Right atrium auricular region (tissue), 2 donors: Measurements from ENCODE around the gene TIMP3. TPM values are rescaled to one million over a fixed set of nuclear protein-coding genes. Genes with fewer than 3 reads are reported as not detected.

ENCODE experiments used
- DNase-seq: peaks from one replicate; pipeline ENCODE4 v3.0.0-alpha.2; 2019; ENCODE audit warnings: low spot score
- H3K27ac ChIP-seq, 2 donors: fragments of 200-600 bp; sonication (generic); 1 replicate in 1 of 2; 2 replicates in 1 of 2; pipeline ENCODE4 v1.5.1; 2016 to 2019
- H3K27me3 ChIP-seq, 2 donors: fragments of 200-600 bp; sonication (generic); one replicate each; pipeline versions ENCODE4 v1.5.1 to v1.6.0; 2017 to 2019
- H3K36me3 ChIP-seq: fragments of 200-600 bp; sonication (generic); one replicate; pipeline ENCODE4 v1.5.1; 2016
- H3K4me1 ChIP-seq, 2 donors: fragments of 200-600 bp; sonication (generic); one replicate each; pipeline versions ENCODE4 v1.5.1 to v1.6.0; 2017 to 2019
- H3K4me3 ChIP-seq, 2 donors: fragments of 200-600 bp; sonication (generic); 1 replicate in 1 of 2; 2 replicates in 1 of 2; pipeline ENCODE4 v1.5.1; 2017 to 2019; ENCODE audit warnings: mild to moderate bottlenecking in 1 of 2, moderate library complexity in 1 of 2
- H3K9me3 ChIP-seq, 2 donors: fragments of 200-600 bp; sonication (generic); one replicate each; pipeline ENCODE4 v1.5.1; 2019
- total RNA-seq, 2 donors: library from RNA; depleted of rRNA; stranded (reverse); fragments of >200 nt; gene quantifications; one replicate each; pipeline ENCODE4 v1.1.0, GENCODE V29; 2016
- TF ChIP-seq, protein P1 (sequence below), 2 donors: fragments of 200-600 bp; sonication (generic); IDR thresholded peaks; one replicate each; pipeline ENCODE4 v1.5.1; 2019; ENCODE audit warnings: antibody characterized with exemption in 2 of 2

Gene TIMP3
- total RNA-seq, 2 donors from 2014 or later: 625 to 711 TPM

DNA sequence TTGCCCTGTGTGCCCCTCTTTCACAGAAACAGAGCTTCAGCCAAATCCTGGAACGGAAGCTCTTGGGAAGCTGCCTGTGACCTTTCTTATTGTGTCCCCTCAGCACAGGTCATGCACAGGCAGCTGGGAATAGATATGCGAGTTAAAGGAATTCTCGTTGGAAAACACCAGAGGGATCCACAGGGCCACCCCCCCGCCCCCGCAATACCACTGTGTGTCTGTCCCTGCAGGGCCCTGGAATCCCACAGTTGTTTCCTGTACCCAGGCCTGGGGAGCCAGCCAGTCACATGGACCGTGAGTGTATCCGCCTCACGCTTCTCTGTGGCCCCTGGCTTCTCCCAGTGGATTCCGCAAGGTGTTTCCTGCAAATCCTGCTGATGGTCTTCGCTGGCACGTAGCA lies 29.0 kb downstream of the TIMP3 start:
- Histone ChIP-seq H3K9me3 (no peaks in the 10 kb centered on the region), H3K36me3 (peaks cover 67% of the 10 kb centered on the region), H3K27me3 (no peaks in the 10 kb centered on the region), H3K27ac (peak overlapping the region; percentile 71 to 73), H3K4me3 (no peak overlapping the region), H3K4me1 (peaks cover 0 to 98% of the 10 kb centered on the region in 2 donors)
- TF ChIP-seq, protein P1, sequence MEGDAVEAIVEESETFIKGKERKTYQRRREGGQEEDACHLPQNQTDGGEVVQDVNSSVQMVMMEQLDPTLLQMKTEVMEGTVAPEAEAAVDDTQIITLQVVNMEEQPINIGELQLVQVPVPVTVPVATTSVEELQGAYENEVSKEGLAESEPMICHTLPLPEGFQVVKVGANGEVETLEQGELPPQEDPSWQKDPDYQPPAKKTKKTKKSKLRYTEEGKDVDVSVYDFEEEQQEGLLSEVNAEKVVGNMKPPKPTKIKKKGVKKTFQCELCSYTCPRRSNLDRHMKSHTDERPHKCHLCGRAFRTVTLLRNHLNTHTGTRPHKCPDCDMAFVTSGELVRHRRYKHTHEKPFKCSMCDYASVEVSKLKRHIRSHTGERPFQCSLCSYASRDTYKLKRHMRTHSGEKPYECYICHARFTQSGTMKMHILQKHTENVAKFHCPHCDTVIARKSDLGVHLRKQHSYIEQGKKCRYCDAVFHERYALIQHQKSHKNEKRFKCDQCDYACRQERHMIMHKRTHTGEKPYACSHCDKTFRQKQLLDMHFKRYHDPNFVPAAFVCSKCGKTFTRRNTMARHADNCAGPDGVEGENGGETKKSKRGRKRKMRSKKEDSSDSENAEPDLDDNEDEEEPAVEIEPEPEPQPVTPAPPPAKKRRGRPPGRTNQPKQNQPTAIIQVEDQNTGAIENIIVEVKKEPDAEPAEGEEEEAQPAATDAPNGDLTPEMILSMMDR (IDR thresholded peaks at IDR 0.05): no peak
- DNase-seq: peak; percentile 79

DNA sequence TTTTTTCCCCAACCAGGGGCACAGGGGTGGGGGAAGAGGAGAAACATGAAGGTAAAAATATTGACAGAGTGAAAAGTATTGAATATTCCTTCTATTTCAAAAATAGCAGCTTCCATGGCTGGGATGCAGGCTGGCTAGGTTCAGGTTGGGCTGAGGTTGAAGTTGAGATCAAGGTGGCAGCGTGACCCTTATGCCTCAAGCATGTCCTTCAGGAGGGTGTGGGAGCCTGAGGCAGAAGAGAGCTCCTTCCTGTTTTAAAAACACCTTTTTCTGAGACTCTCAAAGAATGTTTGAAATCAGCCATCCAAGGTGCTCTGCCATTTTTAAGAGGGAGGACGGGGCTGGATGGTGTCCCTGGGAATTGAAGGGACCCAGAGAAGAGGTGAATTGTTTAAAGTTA lies 29.5 kb downstream of the TIMP3 start:
- DNase-seq: no peak
- Histone ChIP-seq H3K27ac (peak overlapping the region; percentile 71 to 73), H3K36me3 (peaks cover 71% of the 10 kb centered on the region), H3K27me3 (no peaks in the 10 kb centered on the region), H3K4me1 (peaks cover 0 to 100% of the 10 kb centered on the region in 2 donors), H3K4me3 (no peak overlapping the region), H3K9me3 (no peaks in the 10 kb centered on the region)
- TF ChIP-seq, protein P1 (IDR thresholded peaks at IDR 0.05): no peak

DNA sequence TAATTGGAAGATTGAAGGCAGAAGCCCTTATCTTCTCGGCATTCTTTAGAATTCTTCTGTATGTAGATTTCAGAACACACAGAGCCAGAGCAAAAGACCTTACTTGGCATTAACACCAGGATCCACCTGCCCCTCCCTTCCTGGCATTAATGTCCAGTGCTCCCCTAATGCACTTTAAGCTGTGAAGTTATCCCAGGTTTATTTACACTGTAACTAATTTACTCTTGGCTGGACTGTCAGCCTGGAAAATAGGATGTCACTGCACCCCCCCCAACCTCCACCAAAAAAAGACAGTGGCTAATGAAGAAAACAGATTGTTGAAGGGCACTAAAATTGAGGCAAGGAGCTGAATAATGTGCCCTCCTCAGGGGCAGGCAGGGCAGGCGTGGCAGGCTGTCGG lies 30.1 kb downstream of the TIMP3 start:
- TF ChIP-seq, protein P1 (IDR thresholded peaks at IDR 0.05): no peak
- Histone ChIP-seq H3K4me1 (peaks cover 0 to 100% of the 10 kb centered on the region in 2 donors), H3K9me3 (no peaks in the 10 kb centered on the region), H3K4me3 (no peak overlapping the region), H3K36me3 (peaks cover 77% of the 10 kb centered on the region), H3K27ac (peak overlapping the region; percentile 71 to 73), H3K27me3 (no peaks in the 10 kb centered on the region)
- no peak for DNase-seq

DNA sequence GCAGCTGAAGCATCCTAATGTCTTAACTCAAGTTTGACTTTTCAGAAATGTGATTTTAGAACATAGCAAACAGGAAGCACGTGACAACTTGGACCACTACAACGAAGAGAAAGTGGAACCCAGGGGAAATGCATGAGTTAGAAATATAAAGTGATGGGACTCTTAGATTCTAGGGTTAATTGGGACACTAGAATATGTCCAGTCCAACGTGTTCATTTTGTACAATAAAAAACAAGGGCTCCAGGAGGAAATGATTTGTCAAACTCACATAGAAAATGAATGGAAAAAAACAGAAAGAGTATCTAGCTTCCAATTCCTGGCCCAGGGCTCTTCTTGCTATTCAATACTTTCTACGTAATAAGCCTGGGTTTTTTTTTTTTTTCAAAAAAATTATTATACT lies 30.7 kb downstream of the TIMP3 start:
- Histone ChIP-seq H3K4me1 (peaks cover 0 to 100% of the 10 kb centered on the region in 2 donors), H3K27ac (peak overlapping the region; percentile 71 to 73), H3K9me3 (no peaks in the 10 kb centered on the region), H3K4me3 (no peak overlapping the region), H3K27me3 (no peaks in the 10 kb centered on the region), H3K36me3 (peaks cover 81% of the 10 kb centered on the region)
- no peak for DNase-seq
- TF ChIP-seq, protein P1 (IDR thresholded peaks at IDR 0.05): no peak

DNA sequence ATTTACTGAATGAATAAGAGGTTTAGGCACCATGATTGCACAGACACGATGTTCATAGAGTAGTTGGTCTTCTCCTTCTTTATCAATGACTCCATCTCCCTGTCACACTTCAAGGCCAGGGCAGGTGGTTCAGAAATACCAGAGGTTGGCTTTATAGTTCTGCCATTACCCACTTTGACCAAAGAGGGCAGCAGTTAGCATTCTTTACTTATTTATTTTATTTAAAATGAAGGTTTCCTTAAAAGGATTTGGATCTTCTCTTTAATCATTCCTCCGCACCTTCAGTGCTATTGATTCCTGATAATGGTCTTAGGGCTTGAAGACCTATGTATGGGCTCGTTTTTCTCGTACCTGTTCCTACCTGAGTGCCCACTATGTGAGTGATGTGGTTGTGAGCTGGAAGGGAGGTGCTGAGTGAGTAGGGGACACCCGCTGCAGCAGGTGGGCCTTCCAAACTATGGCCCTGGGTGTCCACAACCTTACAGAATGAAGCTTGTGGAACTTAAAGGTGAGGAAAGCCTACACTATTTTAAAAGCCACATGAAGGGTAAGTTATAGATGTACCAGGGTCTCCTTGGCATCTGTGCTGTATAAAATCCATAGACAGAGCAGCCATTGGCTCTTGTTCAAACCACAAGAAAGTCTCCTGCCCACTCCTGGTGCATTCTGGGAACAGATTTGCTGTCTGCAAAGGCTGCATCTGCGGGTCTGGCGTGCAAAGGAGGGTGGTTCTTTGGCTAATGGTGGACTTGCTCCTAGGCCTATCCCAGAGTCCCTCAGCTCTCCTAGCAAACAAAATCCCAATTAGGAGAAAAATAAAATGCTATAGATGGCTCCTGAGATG lies 35.0 kb downstream of the TIMP3 start:
- DNase-seq: no peak
- no peaks in the 10 kb centered on the region for H3K9me3 ChIP-seq
- H3K27me3 ChIP-seq: no peaks in the 10 kb centered on the region
- TF ChIP-seq, protein P1 (IDR thresholded peaks at IDR 0.05): peak; percentile 48 to 59
- H3K36me3 ChIP-seq: peaks cover 74% of the 10 kb centered on the region
- no peak overlapping the region for H3K4me3 ChIP-seq
- H3K4me1 ChIP-seq: peaks cover 0 to 100% of the 10 kb centered on the region in 2 donors
- H3K27ac ChIP-seq: peak overlapping the region; percentile 48 to 58
